Coronary artery (tissue), 2 donors: Measurements from ENCODE around the gene ZFP3.
"Not testable (repeated sequence)": the region's sequence is repeated elsewhere in the genome, so short reads cannot be mapped to it uniquely, and the experiment has no call there.

Experiments used
- DNase-seq: peaks from one replicate; pipeline ENCODE4 v3.0.0-alpha.2; 2017; ENCODE audit warnings: low spot score
- H3K27ac ChIP-seq, 2 donors: fragments of 200-600 bp; sonication (generic); one replicate each; pipeline ENCODE4 v1.5.1; 2016 to 2019
- H3K4me3 ChIP-seq: fragments of 200-600 bp; sonication (generic); 2 replicates; pipeline ENCODE4 v1.5.1; 2016; ENCODE audit warnings: mild to moderate bottlenecking, moderate library complexity
- CTCF ChIP-seq: fragments of 200-600 bp; sonication (generic); IDR thresholded peaks from one replicate; pipeline ENCODE4 v1.5.1; 2019; ENCODE audit warnings: antibody characterized with exemption

The ZFP3 gene

GRCh38 chr17:5050278-5050677 lies 28.0 kb upstream of the ZFP3 start:
- Histone ChIP-seq H3K27ac (no peak overlapping the region), H3K4me3 (no peak overlapping the region)
- TF ChIP-seq CTCF, result no peak
- DNase-seq, result no peak

- TF ChIP-seq CTCF, result no peak
- no peak overlapping the region for H3K4me3 ChIP-seq
- no peak for DNase-seq
- H3K27ac ChIP-seq, result no peak overlapping the region
These were observed 22.7 kb upstream of the ZFP3 start for GRCh38 chr17:5055543-5055942.

DNA sequence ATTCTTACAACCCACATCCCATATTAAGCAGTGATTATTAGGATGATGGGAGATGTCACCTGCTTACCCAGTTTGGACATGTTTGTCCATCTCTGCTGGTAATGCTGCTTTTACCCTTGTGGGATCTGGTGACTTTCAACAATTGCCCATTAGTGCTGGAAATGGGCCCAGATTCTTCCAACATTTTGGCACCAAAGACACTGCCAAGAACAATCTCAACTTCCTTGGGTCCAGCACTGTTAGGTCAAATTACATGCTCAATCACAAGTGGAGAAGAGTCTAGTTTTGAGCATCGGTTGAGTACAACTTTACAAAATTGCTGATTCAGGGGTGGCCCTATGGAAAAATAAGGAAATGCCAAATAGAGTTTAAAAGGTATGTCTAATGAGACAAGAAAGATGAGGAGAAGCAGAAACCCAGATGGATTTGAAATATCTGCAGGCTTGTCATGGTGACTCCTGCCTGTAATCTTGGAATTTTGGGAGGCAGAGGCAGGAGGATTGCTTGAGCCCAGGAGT lies 13.0 kb upstream of the ZFP3 start:
- no peak for TF ChIP-seq CTCF
- no peak overlapping the region for H3K4me3 ChIP-seq
- no peak for DNase-seq
- no peak overlapping the region for H3K27ac ChIP-seq

DNA sequence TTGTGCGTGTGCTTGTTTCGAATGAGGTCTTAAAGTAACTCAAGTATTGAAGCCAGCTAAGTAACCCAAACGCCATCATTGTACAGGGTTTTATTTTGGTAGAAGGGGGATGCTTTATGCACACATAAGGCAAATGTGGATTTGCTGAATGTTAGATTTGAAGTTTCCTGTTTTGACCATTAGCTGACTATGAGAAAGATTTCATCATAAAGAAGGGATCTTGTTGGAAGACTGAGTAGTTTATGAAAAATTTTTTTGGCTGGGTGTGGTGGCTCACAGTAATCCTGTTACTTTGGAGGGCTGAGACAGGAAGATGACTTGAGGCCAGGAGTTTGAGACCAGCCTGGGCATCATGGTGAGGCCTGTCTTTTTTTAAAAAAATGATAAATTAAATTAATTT lies 10.0 kb upstream of the ZFP3 start:
- no peak for DNase-seq
- Histone ChIP-seq H3K27ac (no peak overlapping the region), H3K4me3 (no peak overlapping the region)
- TF ChIP-seq CTCF, result no peak

DNA sequence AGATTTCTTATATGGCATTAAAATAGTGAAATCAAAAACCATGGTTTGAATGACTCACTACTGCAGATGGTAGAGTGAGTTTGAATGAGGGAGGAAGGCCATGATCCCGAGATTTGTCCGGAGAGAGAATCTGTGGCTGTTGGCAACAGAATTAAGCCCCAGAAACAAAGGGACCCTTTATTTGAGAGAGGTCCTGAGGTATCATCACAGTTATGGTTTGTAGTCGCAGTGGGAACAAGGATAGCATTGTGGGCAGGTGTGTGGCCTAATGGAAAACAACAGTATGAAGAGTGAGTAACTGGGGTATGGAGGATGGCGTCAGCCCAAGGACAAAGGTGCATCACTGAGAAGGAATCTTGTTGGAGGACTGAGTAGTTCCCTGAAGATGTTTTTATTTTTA lies 8.5 kb upstream of the ZFP3 start:
- H3K27ac ChIP-seq, result no peak overlapping the region
- TF ChIP-seq CTCF, result no peak
- no peak overlapping the region for H3K4me3 ChIP-seq
- no peak for DNase-seq

DNA sequence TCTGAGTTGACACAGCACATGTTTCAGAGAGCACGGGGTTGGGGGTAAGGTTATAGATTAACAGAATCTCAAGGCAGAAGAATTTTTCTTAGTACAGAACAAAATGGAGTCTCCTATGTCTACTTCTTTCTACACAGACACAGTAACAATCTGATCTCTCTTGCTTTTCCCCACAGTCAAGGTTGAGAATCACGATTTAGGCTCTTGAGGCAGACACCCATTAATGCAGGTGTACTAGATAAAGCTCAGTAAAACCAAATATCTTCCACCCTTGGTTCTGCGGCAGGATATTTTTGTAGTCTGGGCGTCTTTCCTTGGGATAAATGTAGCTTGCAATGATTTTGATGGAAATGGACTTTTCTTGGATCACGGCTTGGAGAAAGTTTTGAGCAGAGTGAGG lies 2.8 kb upstream of the ZFP3 start:
- DNase-seq, H3K27ac ChIP-seq: not testable (repeated sequence)

DNA sequence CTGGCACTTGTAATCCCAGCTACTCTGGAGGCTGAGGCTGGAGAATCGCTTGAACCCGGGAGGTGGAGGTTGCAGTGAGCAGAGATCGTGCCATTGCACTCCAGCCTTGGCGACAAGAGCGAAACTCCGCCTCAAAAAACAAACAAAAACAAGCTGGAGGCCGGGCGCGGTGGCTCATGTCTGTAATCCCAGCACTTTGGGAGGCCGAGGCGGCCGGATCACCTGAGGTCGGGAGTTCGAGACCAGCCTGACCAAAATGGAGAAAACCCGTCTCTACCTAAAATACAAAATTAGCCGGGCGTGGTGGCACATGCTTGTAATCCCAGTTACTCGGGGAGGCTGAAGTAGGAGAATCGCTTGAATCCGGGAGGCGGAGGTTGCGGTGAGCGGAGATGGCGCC lies 992 bp upstream of the ZFP3 start:
- not testable (repeated sequence) for DNase-seq
- Histone ChIP-seq H3K4me3 (peak overlapping the region; percentile 93), H3K27ac (peak overlapping the region in 1 of 2 donors; percentile 87)

More for the DNA sequence above, 2.8 kb upstream of the ZFP3 start:
- H3K4me3 ChIP-seq, result not testable (repeated sequence)

DNA sequence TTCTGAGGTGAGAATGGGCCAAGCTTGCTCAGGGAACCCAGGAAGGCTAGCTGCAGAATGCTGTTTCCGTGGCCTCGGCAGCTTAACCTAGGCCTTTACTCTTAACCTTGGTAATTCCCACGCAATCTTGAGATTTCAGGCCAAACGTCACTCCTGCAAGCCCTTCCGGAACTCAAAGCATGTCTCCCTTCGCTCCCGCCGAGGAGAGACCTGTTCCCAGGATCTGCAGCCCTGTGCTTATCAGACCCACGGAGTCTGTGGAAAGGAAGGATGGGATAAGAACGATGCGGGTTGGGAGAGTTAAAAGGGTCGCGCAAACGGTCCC lies 524 bp upstream of the ZFP3 start:
- H3K27ac ChIP-seq, result peak overlapping the region; percentile 58 to 87
- no peak for DNase-seq
- H3K4me3 ChIP-seq, result peak overlapping the region; percentile 93
- TF ChIP-seq CTCF, result no peak
